Erythroblast (primary cell): Measurements from ENCODE around the gene MYL4.
"Not testable (repeated sequence)": the region's sequence is repeated elsewhere in the genome, so short reads cannot be mapped to it uniquely, and the experiment has no call there.

ENCODE experiments used
- DNase-seq, 2 experiments: peaks; one replicate each; lab custom pipeline; 2025; lab: John Stamatoyannopoulos, UW
- GATA1 ChIP-seq: IDR thresholded peaks from 2 replicates; pipeline ENCODE4 v1.6.1; 2011; ENCODE audit warnings: low read depth, mild to moderate bottlenecking, control low read depth, low read length, moderate library complexity
- POLR2A ChIP-seq: IDR thresholded peaks from 2 replicates; pipeline ENCODE4 v1.6.1; 2011; ENCODE audit warnings: mild to moderate bottlenecking, low read length

The MYL4 gene

GRCh38 chr17:47204722-47205418 lies 4.3 kb upstream of the MYL4 start:
- TF ChIP-seq POLR2A (no peak), GATA1 (no peak)
- no peak for DNase-seq

DNA sequence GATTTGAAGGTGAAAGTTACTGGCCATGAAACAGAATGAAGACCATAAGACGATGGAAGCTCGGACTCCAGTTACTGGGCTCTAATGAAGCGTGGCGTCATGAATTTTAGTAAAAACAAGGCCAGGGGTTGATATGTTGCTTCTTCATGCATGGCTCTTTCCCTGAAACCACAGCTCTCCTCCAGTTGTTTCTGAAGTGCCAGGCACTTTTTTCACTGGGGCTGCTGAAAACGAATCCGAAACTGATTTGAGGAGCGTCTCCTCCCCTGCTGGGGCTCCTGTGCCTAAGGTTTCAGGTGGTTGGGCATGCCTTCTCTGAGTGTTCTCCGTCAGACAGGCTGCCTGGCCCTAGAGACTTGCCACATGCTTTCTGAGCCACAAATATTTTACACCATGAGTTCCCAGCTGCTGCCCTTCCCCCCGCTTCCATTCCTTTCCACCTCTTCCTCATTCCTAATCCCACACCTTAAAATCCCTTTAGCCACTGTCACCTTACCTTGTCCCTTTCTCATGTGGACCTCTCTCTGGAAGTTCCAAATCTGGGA lies 3.7 kb upstream of the MYL4 start:
- TF ChIP-seq POLR2A, result no peak
- no peak for TF ChIP-seq GATA1
- no peak for DNase-seq

GRCh38 chr17:47207143-47208067 lies 1.7 kb upstream of the MYL4 start:
- TF ChIP-seq GATA1 (no peak), POLR2A (no peak)
- no peak for DNase-seq

- TF ChIP-seq GATA1 (no peak), POLR2A (no peak)
- no peak for DNase-seq
Observed at GRCh38 chr17:47209499-47209898, 351 bp downstream of the MYL4 start.

DNA sequence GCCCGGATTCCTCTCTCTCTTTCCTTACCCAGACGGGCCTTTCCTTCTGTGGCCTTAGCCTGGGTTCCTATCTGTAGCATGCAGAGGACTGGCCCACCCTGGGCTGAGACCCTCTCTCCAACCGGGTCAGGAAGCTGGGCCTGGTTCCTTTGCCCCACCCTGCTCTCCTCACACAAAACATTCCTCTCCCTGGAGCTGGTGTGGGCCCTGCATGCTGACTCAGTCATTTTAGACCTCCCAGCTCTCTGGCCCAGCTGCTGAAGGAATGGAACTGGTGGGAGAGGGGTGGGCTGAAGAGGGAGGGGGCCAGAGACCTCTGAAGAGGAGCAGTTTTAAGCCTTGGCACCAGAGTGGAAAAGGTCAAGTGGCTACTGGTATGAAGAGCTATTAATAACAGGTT lies 957 bp downstream of the MYL4 start:
- DNase-seq, result peak; percentile 46 to 64
- no peak for TF ChIP-seq POLR2A
- TF ChIP-seq GATA1, result no peak

- DNase-seq, result peak; percentile 48 to 75
- TF ChIP-seq GATA1 (no peak), POLR2A (no peak)
Observed at GRCh38 chr17:47210779-47211178, 1.6 kb downstream of the MYL4 start.

DNA sequence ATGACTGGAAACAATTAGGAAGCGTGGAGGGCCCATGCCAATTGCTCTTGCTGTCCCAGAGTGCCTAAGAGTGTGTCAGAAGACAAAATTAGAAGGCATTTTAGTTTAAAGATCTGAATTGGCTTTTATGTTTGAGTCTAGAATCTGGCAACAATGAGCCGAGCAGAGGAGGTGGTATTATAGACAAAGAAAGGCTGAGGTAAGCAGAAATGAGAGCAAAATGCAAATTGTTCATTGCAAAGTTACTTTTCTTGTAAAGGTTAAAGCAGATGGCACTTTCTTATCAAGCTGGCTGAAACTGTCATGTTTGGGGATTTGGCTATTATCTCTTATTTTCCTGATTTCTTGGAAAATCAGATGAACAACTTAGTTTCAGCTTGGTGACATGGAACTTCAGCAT lies 3.3 kb downstream of the MYL4 start:
- DNase-seq, result no peak
- TF ChIP-seq POLR2A (no peak), GATA1 (no peak)

DNA sequence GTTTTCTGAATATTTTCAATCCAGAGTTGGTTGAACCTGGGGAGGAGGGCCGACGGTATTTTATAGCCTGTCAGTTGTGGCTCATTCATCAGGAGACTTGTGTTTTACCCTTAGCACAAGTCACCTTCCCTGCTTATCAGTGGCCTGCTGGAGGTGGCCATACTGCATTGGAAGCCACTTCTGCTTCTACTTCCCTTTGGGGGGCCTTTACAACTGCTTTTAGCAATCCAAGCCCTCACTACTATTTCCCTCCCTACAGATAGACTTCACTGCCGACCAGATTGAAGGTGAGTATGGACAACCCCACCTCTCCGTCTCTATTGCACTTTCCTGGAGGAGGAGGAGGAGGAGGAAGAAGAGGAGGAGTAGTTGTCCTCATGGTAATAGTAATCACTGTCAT lies 4.4 kb downstream of the MYL4 start:
- TF ChIP-seq POLR2A (no peak), GATA1 (no peak)
- DNase-seq, result no peak

DNA sequence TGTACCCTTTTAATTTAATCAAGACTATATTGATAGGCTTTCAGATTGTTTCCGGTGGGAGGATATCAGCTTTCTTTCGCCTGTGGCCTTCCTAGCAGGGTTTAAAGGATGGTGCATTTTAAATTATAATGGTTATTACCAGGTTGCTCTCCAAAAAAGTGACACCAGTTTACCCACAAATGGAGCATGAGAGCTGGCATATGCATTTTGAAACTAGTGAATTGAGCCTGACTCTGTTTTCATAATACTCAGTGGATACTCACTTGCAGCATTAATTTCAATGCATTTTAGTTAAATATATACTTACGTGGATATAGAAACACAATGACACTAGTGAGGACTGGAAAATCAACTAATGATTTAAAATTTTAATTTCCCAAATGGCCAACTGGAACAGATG lies 5.8 kb downstream of the MYL4 start:
- TF ChIP-seq GATA1 (no peak), POLR2A (no peak)
- no peak for DNase-seq

DNA sequence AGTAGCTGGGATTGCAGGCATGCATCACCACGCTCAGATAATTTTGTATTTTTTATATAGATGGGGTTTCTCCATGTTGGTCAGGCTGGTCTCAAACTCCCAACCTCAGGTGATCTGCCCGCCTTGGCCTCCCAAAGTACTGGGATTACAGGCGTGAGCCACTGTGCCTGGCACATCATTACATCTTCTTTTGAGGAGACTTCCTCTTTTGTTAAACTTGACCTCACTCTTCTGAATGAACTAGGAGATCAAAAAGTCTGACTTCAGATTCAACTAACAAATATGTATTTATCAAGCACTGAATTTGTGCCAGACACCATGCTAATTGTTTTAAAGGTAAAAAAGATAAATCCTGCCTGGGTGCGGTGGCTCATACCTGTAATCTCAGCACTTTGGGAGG lies 7.7 kb downstream of the MYL4 start:
- DNase-seq, result not testable (repeated sequence)

- not testable (repeated sequence) for DNase-seq
Observed at GRCh38 chr17:47217279-47217678, 8.1 kb downstream of the MYL4 start.

DNA sequence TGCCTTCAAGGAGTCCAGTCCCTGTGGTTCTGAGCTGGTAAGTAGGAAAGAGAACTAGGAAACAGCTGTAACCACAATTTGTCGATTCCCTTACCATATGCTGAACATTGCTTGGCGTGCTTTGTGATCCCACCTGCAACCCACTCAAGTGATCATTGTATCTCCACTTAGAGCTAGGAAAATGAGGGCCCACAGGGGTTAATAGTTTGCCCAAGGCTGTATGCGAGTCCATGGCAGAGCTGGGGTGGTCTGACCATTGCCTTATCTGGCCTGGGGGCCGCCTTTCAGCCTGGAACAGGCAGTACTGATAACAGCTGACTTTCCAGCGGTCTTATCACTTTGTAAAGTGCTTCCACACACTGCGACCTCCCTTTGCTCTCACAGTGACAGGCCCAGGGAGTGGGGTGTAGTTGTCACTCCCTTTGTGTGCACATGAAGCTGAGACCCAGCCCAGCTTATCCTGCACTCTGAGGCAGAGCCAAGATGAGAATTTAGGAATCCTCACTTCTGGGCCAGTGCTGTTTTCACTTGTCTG lies 9.8 kb downstream of the MYL4 start:
- TF ChIP-seq GATA1, result peak; percentile 98
- TF ChIP-seq POLR2A, result peak; percentile 70
- peak; percentile 90 to 97 for DNase-seq

DNA sequence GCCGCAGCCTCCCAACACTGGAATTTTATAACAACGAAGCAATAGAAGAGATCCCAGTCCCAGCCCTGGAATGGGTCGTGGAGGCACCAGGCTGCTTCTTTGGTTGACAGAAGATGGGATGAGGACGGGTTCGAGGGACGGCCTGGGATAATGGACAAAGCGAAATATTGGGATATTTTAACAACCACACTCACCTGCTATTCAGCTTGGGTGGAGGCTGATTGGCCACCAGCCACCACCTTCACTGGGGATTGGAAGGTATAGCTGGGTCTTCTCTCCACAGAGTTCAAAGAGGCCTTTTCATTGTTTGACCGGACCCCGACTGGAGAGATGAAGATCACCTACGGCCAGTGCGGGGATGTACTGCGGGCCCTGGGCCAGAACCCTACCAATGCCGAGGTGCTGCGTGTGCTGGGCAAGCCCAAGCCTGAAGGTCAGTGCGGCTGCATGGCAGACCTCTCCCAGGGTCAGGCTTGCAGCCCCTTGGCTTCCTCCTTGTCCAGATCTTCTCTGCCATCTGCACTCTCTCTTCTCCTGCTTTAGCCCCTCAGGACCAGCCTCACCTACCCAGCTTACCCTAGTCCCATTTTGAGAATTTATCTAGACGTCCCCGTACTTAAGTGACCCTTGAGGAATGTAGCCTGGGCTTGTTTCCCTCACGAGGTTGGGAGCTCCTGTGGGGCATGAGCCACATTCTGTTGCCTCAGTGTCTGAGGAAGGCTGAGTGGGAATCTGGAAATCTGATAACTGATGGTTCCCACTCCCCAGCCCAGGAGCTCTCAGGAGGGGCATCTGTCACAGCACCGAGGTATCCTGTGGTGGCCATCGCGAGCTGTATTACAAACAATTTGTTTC lies 10.7 kb downstream of the MYL4 start:
- DNase-seq, result no peak
- TF ChIP-seq POLR2A (no peak), GATA1 (no peak)

GRCh38 chr17:47220531-47220999 lies 11.4 kb downstream of the MYL4 start:
- DNase-seq, result peak in 1 of 2 experiments; percentile 42
- TF ChIP-seq POLR2A (no peak), GATA1 (no peak)

GRCh38 chr17:47221154-47221553 lies 12.0 kb downstream of the MYL4 start:
- DNase-seq, result no peak
- no peak for TF ChIP-seq POLR2A
